Erythroblast (primary cell): Measurements from ENCODE around the gene THSD4.

Source experiments
- DNase-seq, 2 experiments: peaks; one replicate each; lab custom pipeline; 2025; lab: John Stamatoyannopoulos, UW
- GATA1 ChIP-seq: IDR thresholded peaks from 2 replicates; pipeline ENCODE4 v1.6.1; 2011; ENCODE audit warnings: low read depth, mild to moderate bottlenecking, control low read depth, low read length, moderate library complexity
- POLR2A ChIP-seq: IDR thresholded peaks from 2 replicates; pipeline ENCODE4 v1.6.1; 2011; ENCODE audit warnings: mild to moderate bottlenecking, low read length

THSD4 gene

GRCh38 chr15:71646767-71647486, 531.7 kb downstream of the THSD4 start:
- no peak for TF ChIP-seq POLR2A
- no peak for TF ChIP-seq GATA1
- no peak for DNase-seq

- no peak for DNase-seq
- no peak for TF ChIP-seq POLR2A
- no peak for TF ChIP-seq GATA1
Measured at GRCh38 chr15:71647487-71647808, 532.2 kb downstream of the THSD4 start.

- no peak for TF ChIP-seq POLR2A
- no peak for TF ChIP-seq GATA1
- DNase-seq: no peak
Measured at GRCh38 chr15:71648095-71648494, 532.8 kb downstream of the THSD4 start.

- TF ChIP-seq POLR2A (no peak), GATA1 (no peak)
- DNase-seq: no peak
Measured at GRCh38 chr15:71649894-71650293, 534.6 kb downstream of the THSD4 start.

- TF ChIP-seq GATA1: no peak
- no peak for TF ChIP-seq POLR2A
- no peak for DNase-seq
Measured at GRCh38 chr15:71650603-71651002, 535.3 kb downstream of the THSD4 start.

GRCh38 chr15:71651750-71652186, 536.5 kb downstream of the THSD4 start:
- TF ChIP-seq POLR2A (no peak), GATA1 (no peak)
- DNase-seq: peak; percentile 7 to 11

- TF ChIP-seq POLR2A (no peak), GATA1 (no peak)
- no peak for DNase-seq
Measured at GRCh38 chr15:71654042-71654719, 538.9 kb downstream of the THSD4 start.

GRCh38 chr15:71654720-71655174, 539.5 kb downstream of the THSD4 start:
- no peak for DNase-seq
- TF ChIP-seq POLR2A (no peak), GATA1 (no peak)

GRCh38 chr15:71656425-71656824, 541.2 kb downstream of the THSD4 start:
- TF ChIP-seq GATA1: no peak
- no peak for TF ChIP-seq POLR2A
- DNase-seq: no peak

- TF ChIP-seq GATA1 (no peak), POLR2A (no peak)
Measured at GRCh38 chr15:71657141-71657540, 541.9 kb downstream of the THSD4 start.

GRCh38 chr15:71658036-71658435, 542.8 kb downstream of the THSD4 start:
- no peak for TF ChIP-seq GATA1
- DNase-seq: no peak

More at GRCh38 chr15:71657141-71657540, 541.9 kb downstream of the THSD4 start:
- no peak for DNase-seq

- TF ChIP-seq GATA1: no peak
- no peak for TF ChIP-seq POLR2A
- no peak for DNase-seq
Measured at GRCh38 chr15:71658827-71659729, 543.8 kb downstream of the THSD4 start.

GRCh38 chr15:71659730-71660067, 544.4 kb downstream of the THSD4 start:
- TF ChIP-seq POLR2A (no peak), GATA1 (no peak)
- DNase-seq: no peak

GRCh38 chr15:71660501-71660900, 545.2 kb downstream of the THSD4 start:
- no peak for DNase-seq
- TF ChIP-seq GATA1: no peak
- TF ChIP-seq POLR2A: no peak
